Measurements from ENCODE around the gene SETD6. TPM values are rescaled to one million over a fixed set of nuclear protein-coding genes. Genes with fewer than 3 reads are reported as not detected.

Gene SETD6
- polyA plus RNA-seq, 1 of the 3 experiments (the other 2 are of a cell fraction), result 17.2 TPM

DNA sequence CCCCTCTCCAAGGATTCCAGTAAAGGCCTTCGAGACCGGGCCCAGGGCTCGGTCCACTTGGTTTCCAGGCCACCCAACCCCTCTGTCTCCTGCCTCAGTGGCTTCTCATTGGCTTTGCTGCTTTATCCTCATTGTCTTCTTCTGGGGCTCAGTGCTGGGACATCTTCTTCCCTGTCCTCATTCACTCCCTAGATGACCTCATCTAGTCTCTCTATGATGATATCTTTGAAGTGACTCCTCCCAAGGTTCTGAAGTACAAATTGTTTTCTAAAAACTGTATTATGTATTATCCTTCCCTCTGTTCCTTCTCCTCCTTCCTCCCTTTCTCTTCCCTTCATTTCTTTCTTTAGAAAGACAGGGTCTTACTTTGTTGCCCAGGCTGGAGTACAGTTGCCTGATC, 42.5 kb upstream of the SETD6 start:
- no peaks in the 10 kb centered on the region for H3K9me2 ChIP-seq
- H3K79me2 ChIP-seq (ENCODE audit: insufficient read depth), result no peaks in the 10 kb centered on the region
- no peaks in the 10 kb centered on the region for H3K9me3 ChIP-seq
- H3F3A ChIP-seq (replicated peaks; ENCODE audit: insufficient read depth), result peaks cover 3% of the 10 kb centered on the region
- H3K9ac ChIP-seq, result no peak overlapping the region
- ChIA-PET CTCF (interaction anchor here (1.1 to 6.8 kb wide), 6 partner anchors 8 to 283 kb away, joined by 3 to 34 read pairs (median 4); no protein-coding TSS in a partner anchor), POLR2A (no interaction called here)
- H3K4me3 ChIP-seq (ENCODE audit: low read depth in 2 of 2, low read length in 1 of 2), result no peak overlapping the region
- no peak for DNase-seq
- H2AFZ ChIP-seq (ENCODE audit: low read depth), result no peak overlapping the region
- H3K27me3 ChIP-seq (ENCODE audit: insufficient read depth), result no peaks in the 10 kb centered on the region; the same call in 1 of the 2 replicates
- H3K4me1 ChIP-seq (ENCODE audit: control insufficient read depth in 1 of 2, insufficient read depth in 2 of 2, low read depth in 1 of 2, low read length in 1 of 2), result no peaks in the 10 kb centered on the region; a peak in 1 of 4 replicates
- WGBS (ENCODE audit: low lambda C conversion rate), result 82% methylated on average over 3 of the region's 3 CpGs
- TF ChIP-seq, protein P1, sequence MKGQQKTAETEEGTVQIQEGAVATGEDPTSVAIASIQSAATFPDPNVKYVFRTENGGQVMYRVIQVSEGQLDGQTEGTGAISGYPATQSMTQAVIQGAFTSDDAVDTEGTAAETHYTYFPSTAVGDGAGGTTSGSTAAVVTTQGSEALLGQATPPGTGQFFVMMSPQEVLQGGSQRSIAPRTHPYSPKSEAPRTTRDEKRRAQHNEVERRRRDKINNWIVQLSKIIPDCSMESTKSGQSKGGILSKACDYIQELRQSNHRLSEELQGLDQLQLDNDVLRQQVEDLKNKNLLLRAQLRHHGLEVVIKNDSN (IDR thresholded peaks at IDR 0.05; ENCODE audit: borderline replicate concordance, low read depth), result no peak
- TF ChIP-seq NFIC (IDR thresholded peaks at IDR 0.05; ENCODE audit: borderline replicate concordance), result no peak
- TF ChIP-seq ELF1 (IDR thresholded peaks at IDR 0.05), result no peak
- TF ChIP-seq CHD2 (IDR thresholded peaks at IDR 0.05; ENCODE audit: low read length, partially characterized antibody), result no peak
- TF ChIP-seq EP300 (IDR thresholded peaks at IDR 0.05; ENCODE audit: borderline replicate concordance in 1 of 2, low read depth in 1 of 2, low read length in 1 of 2), result no peak
- no peak for TF ChIP-seq RFX5 (IDR thresholded peaks at IDR 0.05; ENCODE audit: low read length)
- TF ChIP-seq, protein P2, sequence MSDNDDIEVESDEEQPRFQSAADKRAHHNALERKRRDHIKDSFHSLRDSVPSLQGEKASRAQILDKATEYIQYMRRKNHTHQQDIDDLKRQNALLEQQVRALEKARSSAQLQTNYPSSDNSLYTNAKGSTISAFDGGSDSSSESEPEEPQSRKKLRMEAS (IDR thresholded peaks at IDR 0.05; ENCODE audit: low read depth), result no peak
- no peak for TF ChIP-seq JUND (IDR thresholded peaks at IDR 0.05)
- no peak for TF ChIP-seq SIN3A (IDR thresholded peaks at IDR 0.05; ENCODE audit: borderline replicate concordance, low read depth, low read length)
- no peak for TF ChIP-seq NRF1 (IDR thresholded peaks at IDR 0.05; ENCODE audit: low read depth, low read length)
- TF ChIP-seq, protein P3, sequence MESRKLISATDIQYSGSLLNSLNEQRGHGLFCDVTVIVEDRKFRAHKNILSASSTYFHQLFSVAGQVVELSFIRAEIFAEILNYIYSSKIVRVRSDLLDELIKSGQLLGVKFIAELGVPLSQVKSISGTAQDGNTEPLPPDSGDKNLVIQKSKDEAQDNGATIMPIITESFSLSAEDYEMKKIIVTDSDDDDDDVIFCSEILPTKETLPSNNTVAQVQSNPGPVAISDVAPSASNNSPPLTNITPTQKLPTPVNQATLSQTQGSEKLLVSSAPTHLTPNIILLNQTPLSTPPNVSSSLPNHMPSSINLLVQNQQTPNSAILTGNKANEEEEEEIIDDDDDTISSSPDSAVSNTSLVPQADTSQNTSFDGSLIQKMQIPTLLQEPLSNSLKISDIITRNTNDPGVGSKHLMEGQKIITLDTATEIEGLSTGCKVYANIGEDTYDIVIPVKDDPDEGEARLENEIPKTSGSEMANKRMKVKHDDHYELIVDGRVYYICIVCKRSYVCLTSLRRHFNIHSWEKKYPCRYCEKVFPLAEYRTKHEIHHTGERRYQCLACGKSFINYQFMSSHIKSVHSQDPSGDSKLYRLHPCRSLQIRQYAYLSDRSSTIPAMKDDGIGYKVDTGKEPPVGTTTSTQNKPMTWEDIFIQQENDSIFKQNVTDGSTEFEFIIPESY (IDR thresholded peaks at IDR 0.05; ENCODE audit: borderline replicate concordance, low read depth), result no peak
- TF ChIP-seq GATA2 (CRISPR knock-in tag; IDR thresholded peaks at IDR 0.05), result no peak
- no peaks in the 10 kb centered on the region for H3K36me3 ChIP-seq (replicated peaks in 1 of 2; ENCODE audit: control insufficient read depth in 1 of 2, insufficient read depth in 2 of 2, low read length in 1 of 2)
- no peak overlapping the region for H3K4me2 ChIP-seq
- no peaks in the 10 kb centered on the region for H4K20me1 ChIP-seq (ENCODE audit: insufficient read depth)
- no peak overlapping the region for H3K27ac ChIP-seq (ENCODE audit: low read depth in 2 of 2, low read length in 1 of 2)

DNA sequence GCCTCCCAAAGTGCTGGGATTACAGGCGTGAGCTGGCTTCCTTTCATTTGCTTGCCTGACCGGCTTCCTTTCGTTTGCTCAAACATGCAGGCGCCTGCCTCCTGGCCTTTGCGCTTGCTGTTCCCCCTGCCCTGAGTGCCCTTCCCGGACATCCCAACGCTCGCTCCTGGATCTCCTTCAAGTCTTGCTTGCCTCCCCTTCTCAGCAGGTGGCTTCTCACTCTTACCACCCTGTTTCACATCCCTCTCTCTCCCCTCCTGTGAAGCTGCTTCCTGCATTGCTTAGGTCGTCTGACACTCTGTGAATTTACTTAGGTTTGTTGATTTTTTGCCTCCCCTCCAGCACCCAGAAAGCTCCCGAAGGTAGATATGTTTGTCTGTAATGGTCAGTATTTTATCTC, 41.0 kb upstream of the SETD6 start:
- POLR2A ChIA-PET, result no interaction called here
- no peak for DNase-seq
- TF ChIP-seq FOSL2 (IDR thresholded peaks at IDR 0.05; ENCODE audit: borderline replicate concordance, low read depth) (no peak), SMC3 (IDR thresholded peaks at IDR 0.05; ENCODE audit: low read depth, low read length) (no peak)
- Histone ChIP-seq H3F3A (replicated peaks; ENCODE audit: insufficient read depth) (peaks cover 3% of the 10 kb centered on the region), H3K9me2 (no peaks in the 10 kb centered on the region), H3K4me3 (ENCODE audit: low read depth in 2 of 2, low read length in 1 of 2) (no peak overlapping the region), H3K9me3 (no peaks in the 10 kb centered on the region), H3K36me3 (replicated peaks in 1 of 2; ENCODE audit: control insufficient read depth in 1 of 2, insufficient read depth in 2 of 2, low read length in 1 of 2) (no peaks in the 10 kb centered on the region), H4K20me1 (ENCODE audit: insufficient read depth) (no peaks in the 10 kb centered on the region), H3K27ac (ENCODE audit: low read depth in 2 of 2, low read length in 1 of 2) (no peak overlapping the region), H3K4me2 (no peak overlapping the region), H3K4me1 (ENCODE audit: control insufficient read depth in 1 of 2, insufficient read depth in 2 of 2, low read depth in 1 of 2, low read length in 1 of 2) (no peaks in the 10 kb centered on the region; a peak in 1 of 4 replicates), H3K9ac (no peak overlapping the region), H2AFZ (ENCODE audit: low read depth) (no peak overlapping the region), H3K27me3 (ENCODE audit: insufficient read depth) (no peaks in the 10 kb centered on the region), H3K79me2 (ENCODE audit: insufficient read depth) (no peaks in the 10 kb centered on the region)
- WGBS (ENCODE audit: low lambda C conversion rate), result 89% methylated on average over 10 of the region's 10 CpGs
- CTCF ChIA-PET, result interaction anchor here (1.1 to 6.8 kb wide), 4 partner anchors 9 to 137 kb away, joined by 3 to 34 read pairs (median 12); no protein-coding TSS in a partner anchor
